Testis (tissue), 3 donors: ENCODE measurements around the gene MNT. TPM values are rescaled to one million over a fixed set of nuclear protein-coding genes. Genes with fewer than 3 reads are reported as not detected.

Experiments used
- DNase-seq: peaks from one replicate; pipeline ENCODE4 v3.0.0-alpha.2; 2019
- H3K27ac ChIP-seq, 2 donors: fragments of 200-600 bp; sonication (generic); one replicate each; pipeline ENCODE4 v1.5.1; 2019
- H3K27me3 ChIP-seq: fragments of 200-600 bp; sonication (generic); one replicate; pipeline ENCODE4 v1.5.1; 2019
- H3K36me3 ChIP-seq: fragments of 200-600 bp; sonication (generic); one replicate; pipeline ENCODE4 v1.5.1; 2017; ENCODE audit warnings: low read depth; ENCODE audit errors: missing control alignments
- H3K4me1 ChIP-seq: fragments of 200-600 bp; sonication (generic); one replicate; pipeline ENCODE4 v1.5.1; 2019
- H3K4me3 ChIP-seq, 2 donors: fragments of 200-600 bp; sonication (generic); one replicate each; pipeline ENCODE4 v1.5.1; 2017 to 2019
- H3K9me3 ChIP-seq: fragments of 200-600 bp; sonication (generic); one replicate; pipeline ENCODE4 v1.5.1; 2017
- POLR2A ChIP-seq: fragments of 450-650 bp; IDR thresholded peaks from one replicate; pipeline ENCODE4 v1.6.1; 2017; ENCODE audit warnings: antibody characterized with exemption, mild to moderate bottlenecking, moderate library complexity
- WGBS, 2 donors: methylation state at CpG; one replicate each; pipeline ENCODE4 v1.1.5; 2018; 5-methylcytosine and 5-hydroxymethylcytosine counted together
- intact Hi-C: fragments of 100-400 bp; cut with DNase I; formaldehyde crosslinking; loops from one replicate; pipeline ENCODE4 v1.15.1; 2023; ENCODE audit warnings: low total_unique reads
- polyA plus RNA-seq: library from polyadenylated mRNA; stranded (reverse); fragments of 350-450 nt; fragmentation: Illumina TruSeq; extraction: RNeasy Lipid Tissue Mini Kit (QIAGEN cat#74804); gene quantifications from one replicate; pipeline ENCODE4 v1.2.3, GENCODE V29; 2014; ENCODE audit warnings: low read depth, low replicate concordance; ENCODE audit not compliant: insufficient read depth
- total RNA-seq, 2 donors: library from RNA; depleted of rRNA; stranded (reverse); fragments of >200 nt; gene quantifications; one replicate each; pipeline ENCODE4 v1.2.3, GENCODE V29; 2016
- TF ChIP-seq, protein P1 (sequence below), 3 experiments: fragments of 450-650 bp in 2 of 3; fragments of 200-600 bp in 1 of 3; sonication (generic) in 1 of 3; IDR thresholded peaks; one replicate each; pipeline ENCODE4 v1.5.1; 2016 to 2019; ENCODE audit warnings: antibody characterized with exemption in 3 of 3, mild to moderate bottlenecking in 2 of 3, moderate library complexity in 1 of 3

Gene MNT
- total and polyA plus RNA-seq, 3 donors from 2014 or later: 27.9 to 67.7 (median 46.3) TPM

DNA sequence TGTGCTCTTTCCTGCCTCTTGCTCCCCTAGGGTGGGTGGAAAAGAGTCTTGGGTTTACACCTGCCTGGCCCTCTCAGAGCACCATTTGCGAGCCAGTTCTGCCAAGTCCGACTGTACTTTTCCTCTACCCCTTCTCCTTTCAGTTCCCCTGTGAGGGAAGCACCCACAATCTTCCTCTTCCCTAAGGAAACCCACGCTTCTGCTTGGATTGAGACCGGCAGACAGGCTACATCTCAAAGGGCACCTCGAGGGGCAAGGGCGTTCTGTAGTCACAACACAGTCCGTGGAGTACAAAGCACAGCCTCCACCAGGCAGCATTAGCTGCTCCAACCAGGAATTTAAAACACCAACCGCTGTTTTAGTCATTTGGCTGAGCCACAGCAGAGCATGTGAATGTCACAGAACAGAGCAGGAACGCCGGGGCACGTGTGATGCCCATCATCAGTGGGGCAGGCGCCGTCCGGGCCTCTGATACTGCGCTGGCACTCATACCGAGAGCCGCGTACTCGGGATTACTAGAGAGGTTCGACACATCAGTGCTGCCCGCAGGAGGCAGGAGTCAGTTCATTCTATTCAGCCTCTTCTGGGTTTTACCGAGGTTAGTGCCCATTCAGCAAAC is 13.7 kb upstream of the MNT start:
- no peak overlapping the region for H3K27ac ChIP-seq
- TF ChIP-seq POLR2A: no peak
- TF ChIP-seq, protein P1, sequence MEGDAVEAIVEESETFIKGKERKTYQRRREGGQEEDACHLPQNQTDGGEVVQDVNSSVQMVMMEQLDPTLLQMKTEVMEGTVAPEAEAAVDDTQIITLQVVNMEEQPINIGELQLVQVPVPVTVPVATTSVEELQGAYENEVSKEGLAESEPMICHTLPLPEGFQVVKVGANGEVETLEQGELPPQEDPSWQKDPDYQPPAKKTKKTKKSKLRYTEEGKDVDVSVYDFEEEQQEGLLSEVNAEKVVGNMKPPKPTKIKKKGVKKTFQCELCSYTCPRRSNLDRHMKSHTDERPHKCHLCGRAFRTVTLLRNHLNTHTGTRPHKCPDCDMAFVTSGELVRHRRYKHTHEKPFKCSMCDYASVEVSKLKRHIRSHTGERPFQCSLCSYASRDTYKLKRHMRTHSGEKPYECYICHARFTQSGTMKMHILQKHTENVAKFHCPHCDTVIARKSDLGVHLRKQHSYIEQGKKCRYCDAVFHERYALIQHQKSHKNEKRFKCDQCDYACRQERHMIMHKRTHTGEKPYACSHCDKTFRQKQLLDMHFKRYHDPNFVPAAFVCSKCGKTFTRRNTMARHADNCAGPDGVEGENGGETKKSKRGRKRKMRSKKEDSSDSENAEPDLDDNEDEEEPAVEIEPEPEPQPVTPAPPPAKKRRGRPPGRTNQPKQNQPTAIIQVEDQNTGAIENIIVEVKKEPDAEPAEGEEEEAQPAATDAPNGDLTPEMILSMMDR (IDR thresholded peaks at IDR 0.05): no peak
- H3K27me3 ChIP-seq: no peaks in the 10 kb centered on the region
- no peaks in the 10 kb centered on the region for H3K9me3 ChIP-seq
- no peak for DNase-seq
- H3K36me3 ChIP-seq: no peaks in the 10 kb centered on the region
- 92 to 94% methylated on average over 22 of the region's 22 CpGs for WGBS, 2 donors
- H3K4me1 ChIP-seq: peaks cover 44% of the 10 kb centered on the region
- H3K4me3 ChIP-seq: no peak overlapping the region
- intact Hi-C loops: loop anchor here (5.0 kb wide), 1 partner anchor 32 kb away; no protein-coding TSS in a partner anchor

DNA sequence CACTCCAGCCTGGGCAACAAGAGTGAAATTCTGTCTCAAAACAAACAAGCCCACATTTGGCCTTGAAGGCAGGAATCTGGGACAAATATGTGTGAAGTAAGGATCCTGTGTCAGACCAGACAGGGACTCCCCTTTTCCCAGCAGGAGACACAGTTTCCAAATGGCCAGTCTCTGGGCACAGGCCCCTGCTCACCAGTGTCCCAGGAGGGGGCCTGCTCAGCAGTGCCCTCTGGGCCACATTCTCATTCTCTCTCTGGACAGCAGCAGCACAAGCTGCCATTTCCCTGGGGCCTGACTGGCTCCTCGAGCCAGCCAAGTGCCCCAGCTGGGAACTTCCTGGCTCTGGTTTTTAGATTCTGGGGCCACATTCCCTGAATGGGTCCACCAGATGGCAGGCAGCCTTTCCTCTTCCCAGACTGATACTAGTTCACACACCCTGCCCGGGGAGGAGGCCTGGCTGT is 11.7 kb upstream of the MNT start:
- Histone ChIP-seq H3K9me3 (no peaks in the 10 kb centered on the region), H3K27me3 (no peaks in the 10 kb centered on the region), H3K4me1 (peaks cover 29% of the 10 kb centered on the region), H3K36me3 (no peaks in the 10 kb centered on the region), H3K4me3 (no peak overlapping the region), H3K27ac (peak overlapping the region; percentile 59 to 83)
- WGBS, 2 donors: 27% methylated on average over 1 to 2 of the region's 2 CpGs
- intact Hi-C loops: no loop called here
- TF ChIP-seq, protein P1 (IDR thresholded peaks at IDR 0.05): peak in 1 of 3 experiments; percentile 6
- no peak for TF ChIP-seq POLR2A
- DNase-seq: peak; percentile 70

DNA sequence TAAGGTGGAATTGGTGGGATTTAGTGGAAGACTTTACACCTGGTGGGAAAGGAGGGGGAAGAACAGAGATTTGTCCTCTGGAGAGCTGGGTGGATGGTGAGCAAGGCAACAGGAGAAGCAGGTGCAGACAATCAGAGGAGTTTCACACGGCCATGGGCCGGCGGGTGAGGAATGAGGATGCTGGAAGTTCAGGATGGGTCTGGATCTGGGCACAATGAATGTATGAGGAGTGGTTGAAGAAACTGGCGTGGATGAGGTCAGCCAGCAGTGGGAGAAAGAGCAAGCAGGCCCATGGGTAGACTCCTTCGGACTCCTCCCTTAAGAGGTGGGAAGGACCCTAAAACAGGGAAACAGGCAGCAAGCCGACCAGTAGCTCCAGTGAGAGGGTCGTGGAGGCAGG is 10.1 kb upstream of the MNT start:
- no peak for DNase-seq
- intact Hi-C loops: no loop called here
- TF ChIP-seq, protein P1 (IDR thresholded peaks at IDR 0.05): peak in 1 of 3 experiments; percentile 23
- TF ChIP-seq POLR2A: no peak
- H3K27ac ChIP-seq: peak overlapping the region; percentile 4 to 83
- no peaks in the 10 kb centered on the region for H3K36me3 ChIP-seq
- peaks cover 37% of the 10 kb centered on the region for H3K4me1 ChIP-seq
- H3K4me3 ChIP-seq: no peak overlapping the region
- H3K9me3 ChIP-seq: no peaks in the 10 kb centered on the region
- WGBS, 2 donors: 74 to 75% methylated on average over 7 of the region's 7 CpGs
- no peaks in the 10 kb centered on the region for H3K27me3 ChIP-seq

DNA sequence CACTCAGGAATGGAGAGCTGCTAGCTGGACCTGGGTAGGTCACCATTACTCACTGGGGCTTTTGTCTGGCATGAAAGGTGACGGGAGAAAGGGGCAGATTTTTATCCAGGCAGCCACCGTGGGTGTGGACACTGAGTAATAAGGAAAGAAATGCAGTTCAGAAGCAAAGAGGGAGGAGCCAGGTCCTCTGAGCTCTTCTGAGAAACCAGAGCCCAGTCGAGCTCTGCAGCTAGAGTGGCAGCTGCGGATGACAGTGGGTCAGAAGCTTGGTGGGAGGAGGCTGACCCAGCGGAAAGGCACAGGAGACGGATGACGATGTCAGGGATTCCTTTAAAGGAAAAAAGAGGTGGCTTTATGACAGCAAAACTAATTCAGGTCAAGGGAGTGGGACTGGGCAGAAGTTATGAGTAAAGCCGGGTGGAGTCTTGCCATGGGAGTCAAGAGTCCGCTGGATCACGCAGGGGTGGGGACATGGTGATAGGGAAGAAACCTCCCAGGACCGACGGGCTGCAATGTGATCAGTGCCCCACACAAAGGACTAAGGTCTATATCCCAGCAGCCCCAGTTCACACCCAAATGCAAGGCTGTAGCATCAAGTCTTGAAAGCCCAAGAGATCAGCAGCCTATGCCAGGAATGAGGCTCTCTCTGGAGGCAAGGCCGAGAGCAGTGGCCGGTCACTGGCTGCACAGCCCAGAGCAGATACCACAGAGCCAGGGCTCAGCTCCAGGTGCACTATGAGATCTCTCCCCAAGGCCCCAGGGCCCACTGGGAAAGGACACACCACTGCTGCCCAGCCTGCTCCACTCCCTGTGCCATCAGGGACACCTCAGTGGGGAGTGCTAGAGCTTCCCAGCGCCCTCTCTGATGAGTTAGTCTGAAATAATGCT is 6.3 kb upstream of the MNT start:
- Histone ChIP-seq H3K27me3 (no peaks in the 10 kb centered on the region), H3K4me3 (no peak overlapping the region), H3K36me3 (no peaks in the 10 kb centered on the region), H3K9me3 (no peaks in the 10 kb centered on the region), H3K4me1 (peaks cover 56% of the 10 kb centered on the region), H3K27ac (peak overlapping the region; percentile 77 to 85)
- TF ChIP-seq, protein P1 (IDR thresholded peaks at IDR 0.05): no peak
- no peak for TF ChIP-seq POLR2A
- peak; percentile 84 for DNase-seq
- 55% methylated on average over 15 of the region's 15 CpGs for WGBS, 2 donors
- intact Hi-C loops: no loop called here
